AG04450 (cell line): ENCODE data around the gene UBE2J1. TPM values are rescaled to one million over a fixed set of nuclear protein-coding genes. Genes with fewer than 3 reads are reported as not detected.
"Not testable (repeated sequence)": the region's sequence is repeated elsewhere in the genome, so short reads cannot be mapped to it uniquely, and the experiment has no call there.

Experiments used
- CTCF ChIA-PET: fragments of 300-600, 350-600 bp; formaldehyde crosslinking; extraction: SDS; loops from one replicate; lab custom pipeline; 2022; ENCODE audit warnings: antibody characterized with exemption, inconsistent platforms; lab: Charles Lee
- POLR2A ChIA-PET: fragments of 350-600 bp; formaldehyde crosslinking; extraction: SDS; loops from one replicate; lab custom pipeline; 2021; ENCODE audit warnings: antibody characterized with exemption, inconsistent platforms; lab: Yijun Ruan, JAX
- DNase-seq: peaks from one replicate; pipeline ENCODE4 v3.0.0-alpha.2; 2011; ENCODE audit warnings: low read depth, low spot score
- H3K27ac ChIP-seq: one replicate; pipeline ENCODE4 v1.5.1; 2012; ENCODE audit warnings: low read depth, low read length, control low read depth
- H3K27me3 ChIP-seq: one replicate; pipeline ENCODE4 v1.6.0; 2012; ENCODE audit warnings: low read length; ENCODE audit not compliant: control insufficient read depth, insufficient read depth
- H3K4me3 ChIP-seq: 2 replicates; pipeline ENCODE4 v1.5.1; 2011; ENCODE audit warnings: mild to moderate bottlenecking, low read depth, low read length, control low read depth
- H3K9me3 ChIP-seq: 2 replicates; pipeline ENCODE4 v1.5.1; 2012; ENCODE audit warnings: low read length; ENCODE audit not compliant: control insufficient read depth, insufficient read depth
- CTCF ChIP-seq: IDR thresholded peaks from 2 replicates; pipeline ENCODE4 v1.5.1; 2011; ENCODE audit warnings: low read depth, low read length, control low read depth, inconsistent platforms
- polyA plus RNA-seq: library from polyadenylated mRNA; depleted of rRNA; stranded (reverse); fragments of >200 nt; gene quantifications from 2 replicates; pipeline ENCODE4 v1.2.3, GENCODE V29; 2011

The UBE2J1 gene
- polyA plus RNA-seq, 1 experiment = 49.4 TPM

- CTCF ChIA-PET = no interaction called here
Measured at GRCh38 chr6:89297695-89298351, 54.7 kb downstream of the UBE2J1 start.

GRCh38 chr6:89295981-89296380 is 56.5 kb downstream of the UBE2J1 start:
- ChIA-PET CTCF (no interaction called here), POLR2A (no interaction called here)
- H3K9me3 ChIP-seq = no peaks in the 10 kb centered on the region
- TF ChIP-seq CTCF = no peak
- no peak overlapping the region for H3K4me3 ChIP-seq
- H3K27ac ChIP-seq = no peak overlapping the region
- DNase-seq = no peak
- H3K27me3 ChIP-seq = peaks cover 44% of the 10 kb centered on the region

More at GRCh38 chr6:89297695-89298351, 54.7 kb downstream of the UBE2J1 start:
- Histone ChIP-seq H3K4me3 (no peak overlapping the region), H3K9me3 (peaks cover 11% of the 10 kb centered on the region), H3K27me3 (peaks cover 53% of the 10 kb centered on the region), H3K27ac (peak overlapping the region; percentile 57)
- POLR2A ChIA-PET = interaction anchor here (0.5 to 1.8 kb wide), 6 partner anchors 53 to 521 kb away, joined by 3 to 8 read pairs (median 4); partner anchors contain the start of genes PNRC1, RNGTT and UBE2J1
- TF ChIP-seq CTCF = no peak
- DNase-seq = peak; percentile 95

GRCh38 chr6:89295116-89295515 is 57.4 kb downstream of the UBE2J1 start:
- POLR2A ChIA-PET, H3K9me3 ChIP-seq, DNase-seq, CTCF ChIA-PET, H3K4me3 ChIP-seq, H3K27ac ChIP-seq: not testable (repeated sequence)
- H3K27me3 ChIP-seq = peaks cover 46% of the 10 kb centered on the region

GRCh38 chr6:89291256-89291819 is 61.2 kb downstream of the UBE2J1 start:
- no peak for TF ChIP-seq CTCF
- DNase-seq = no peak
- no peak overlapping the region for H3K4me3 ChIP-seq
- H3K27ac ChIP-seq = no peak overlapping the region
- ChIA-PET POLR2A (no interaction called here), CTCF (interaction anchor here (0.5 to 0.7 kb wide), 2 partner anchors 180 to 309 kb away, joined by 4 to 8 read pairs; no protein-coding TSS in a partner anchor)
- H3K9me3 ChIP-seq = no peaks in the 10 kb centered on the region
- peaks cover 59% of the 10 kb centered on the region for H3K27me3 ChIP-seq

- Histone ChIP-seq H3K27me3 (peaks cover 54% of the 10 kb centered on the region), H3K4me3 (no peak overlapping the region), H3K9me3 (no peaks in the 10 kb centered on the region), H3K27ac (no peak overlapping the region)
- ChIA-PET CTCF (interaction anchor here (0.5 to 0.6 kb wide), 2 partner anchors 180 to 1642 kb away, joined by 3 to 8 read pairs; no protein-coding TSS in a partner anchor), POLR2A (no interaction called here)
- TF ChIP-seq CTCF = no peak
- no peak for DNase-seq
Measured at GRCh38 chr6:89290401-89291155, 61.9 kb downstream of the UBE2J1 start.
